HCT116 (cell line): Measurements from ENCODE around the gene FHOD3. TPM values are rescaled to one million over a fixed set of nuclear protein-coding genes. Genes with fewer than 3 reads are reported as not detected.
A peak's percentile ranks its signal among the peaks of the same experiment; 100 is the strongest.

Source experiments
- ATAC-seq: fragments of 200-7000 bp; cut with Tn5 transposase; 2 replicates; pipeline ENCODE4 v1.9.1; 2020; ENCODE audit warnings: mild to moderate bottlenecking, moderate library complexity
- BruUV-seq: library from RNA; stranded (reverse); fragments of 400-500 nt; replicated peaks from 2 replicates; lab custom pipeline; 2021; lab: Mats Ljungman, UMichigan
- CTCF ChIA-PET: fragments of 300-600 bp; sonication (Branson Sonifier 250); formaldehyde crosslinking; loops from one replicate; lab custom pipeline; 2021; ENCODE audit warnings: antibody characterized with exemption; lab: Charles Lee
- POLR2A ChIA-PET: fragments of 300-600, 350-600 bp; sonication (Branson Sonifier 250); formaldehyde crosslinking; loops from one replicate; lab custom pipeline; 2021; ENCODE audit warnings: antibody characterized with exemption; lab: Charles Lee
- RAD21 ChIA-PET, 2 experiments: fragments of 300-600 bp; sonication (Branson Sonifier 250); formaldehyde crosslinking; loops; one replicate each; lab custom pipeline; 2023; ENCODE audit warnings: low total read pairs in 2 of 2; ENCODE audit not compliant: uncharacterized antibody in 2 of 2, unreplicated experiment in 2 of 2, low non-redundant PET in 1 of 2; lab: Charles Lee
- DNase-seq: peaks from one replicate; pipeline ENCODE4 v3.0.0-alpha.2; 2010; ENCODE audit warnings: low read depth, low spot score
- H2AFZ ChIP-seq: fragments of 200-600 bp; shearing (Covaris generic), sonication (generic); 2 replicates; pipeline ENCODE4 v1.6.1; 2017; ENCODE audit warnings: low read depth, mixed run types, mixed read lengths, antibody characterized with exemption, low read length; ENCODE audit not compliant: poor library complexity, severe bottlenecking
- H3K27ac ChIP-seq: 2 replicates; pipeline ENCODE4 v1.5.1; 2012; ENCODE audit warnings: low read depth, low read length
- H3K27me3 ChIP-seq: fragments of 200-600 bp; sonication (generic); 2 replicates; pipeline ENCODE4 v1.6.1; 2016; ENCODE audit warnings: mixed run types, low read length, mixed read lengths; ENCODE audit not compliant: insufficient read depth
- H3K36me3 ChIP-seq, 2 experiments: fragments of 200-500 bp in 1 of 2; fragments of 200-600 bp in 1 of 2; sonication (Bioruptor generic) in 1 of 2; sonication (generic) in 1 of 2; 2 replicates each; pipeline versions ENCODE4 v1.5.1 to v1.6.1; 2014 to 2016; ENCODE audit warnings: low read length in 2 of 2, inconsistent platforms in 1 of 2, mixed read lengths in 1 of 2, mixed run types in 1 of 2; ENCODE audit not compliant: insufficient read depth in 2 of 2, control insufficient read depth in 1 of 2
- H3K4me1 ChIP-seq, 2 experiments: fragments of 200-600 bp in 1 of 2; sonication (generic) in 1 of 2; 2 replicates each; pipeline versions ENCODE4 v1.5.1 to v1.6.1; 2012 to 2017; ENCODE audit warnings: low read length in 2 of 2, inconsistent platforms in 1 of 2, mild to moderate bottlenecking in 1 of 2, mixed read lengths in 1 of 2, mixed run types in 1 of 2, moderate library complexity in 1 of 2; ENCODE audit not compliant: insufficient read depth in 2 of 2, control insufficient read depth in 1 of 2
- H3K4me2 ChIP-seq: fragments of 200-600 bp; sonication (generic); 2 replicates; pipeline ENCODE4 v1.6.1; 2017; ENCODE audit warnings: mixed run types, low read length, mixed read lengths
- H3K4me3 ChIP-seq, 2 experiments: fragments of 200-600 bp in 1 of 2; sonication (generic) in 1 of 2; replicated peaks in 1 of 2; 2 replicates each; pipeline ENCODE4 v1.5.1; 2011 to 2016; ENCODE audit warnings: low read length in 2 of 2, control low read depth in 1 of 2, low read depth in 1 of 2, mild to moderate bottlenecking in 1 of 2, mixed read lengths in 1 of 2, mixed run types in 1 of 2
- H3K79me2 ChIP-seq: fragments of 200-600 bp; sonication (generic); 2 replicates; pipeline ENCODE4 v1.6.1; 2017; ENCODE audit warnings: mild to moderate bottlenecking, mixed run types, low read length, moderate library complexity, mixed read lengths; ENCODE audit not compliant: insufficient read depth
- H3K9ac ChIP-seq: fragments of 200-600 bp; sonication (generic); 2 replicates; pipeline ENCODE4 v1.6.1; 2016; ENCODE audit warnings: low read length, mixed read lengths
- H3K9me2 ChIP-seq: fragments of 200-600 bp; sonication (generic), shearing (Covaris generic); 2 replicates; pipeline ENCODE4 v1.6.1; 2017; ENCODE audit warnings: mixed run types, mild to moderate bottlenecking, moderate library complexity; ENCODE audit not compliant: insufficient read depth
- H3K9me3 ChIP-seq, 2 experiments: fragments of 200-500 bp in 1 of 2; fragments of 200-600 bp in 1 of 2; sonication (Bioruptor generic) in 1 of 2; sonication (generic) in 1 of 2; 2 replicates each; pipeline ENCODE4 v1.6.1; 2014 to 2017; ENCODE audit warnings: low read length in 2 of 2, mixed read lengths in 2 of 2, inconsistent platforms in 1 of 2, low read depth in 1 of 2, mild to moderate bottlenecking in 1 of 2, mixed run types in 1 of 2, moderate library complexity in 1 of 2; ENCODE audit not compliant: control insufficient read depth in 1 of 2, insufficient read depth in 1 of 2
- H4K20me1 ChIP-seq: fragments of 200-600 bp; sonication (generic), shearing (Covaris generic); 2 replicates; pipeline ENCODE4 v1.6.1; 2017; ENCODE audit warnings: mixed run types, mild to moderate bottlenecking, moderate library complexity; ENCODE audit not compliant: insufficient read depth
- CTCF ChIP-seq, 3 experiments: fragments of 200-600 bp in 1 of 3; sonication (generic) in 1 of 3; IDR thresholded peaks in 2 of 3; conservative IDR thresholded peaks in 1 of 3; 2 replicates each; pipeline ENCODE4 v1.5.1; 2012 to 2017; ENCODE audit warnings: low read depth in 2 of 3, low read length in 2 of 3, antibody characterized with exemption in 1 of 3, borderline replicate concordance in 1 of 3, control low read depth in 1 of 3, mild to moderate bottlenecking in 1 of 3, mixed read lengths in 1 of 3, mixed run types in 1 of 3, moderate library complexity in 1 of 3; ENCODE audit not compliant: insufficient read depth in 1 of 3
- EGR1 ChIP-seq: IDR thresholded peaks from 2 replicates; pipeline ENCODE4 v1.6.1; 2012; ENCODE audit warnings: low read depth
- ELF1 ChIP-seq: IDR thresholded peaks from 2 replicates; pipeline ENCODE4 v1.6.1; 2012; ENCODE audit warnings: low read depth, borderline replicate concordance
- EZH2phosphoT487 ChIP-seq: fragments of 200-600 bp; IDR thresholded peaks from 2 replicates; pipeline ENCODE4 v1.6.1; 2018; ENCODE audit warnings: antibody characterized with exemption, borderline replicate concordance
- FOSL1 ChIP-seq: IDR thresholded peaks from 2 replicates; pipeline ENCODE4 v1.6.1; 2012; ENCODE audit warnings: low read depth
- RAD21 ChIP-seq: IDR thresholded peaks from 2 replicates; pipeline ENCODE4 v1.6.1; 2012; ENCODE audit warnings: low read depth, mild to moderate bottlenecking
- SP1 ChIP-seq: IDR thresholded peaks from 2 replicates; pipeline ENCODE4 v1.6.1; 2012; ENCODE audit warnings: low read depth
- YY1 ChIP-seq: IDR thresholded peaks from 2 replicates; pipeline ENCODE4 v1.6.1; 2011; ENCODE audit warnings: low read length, low read depth, moderate library complexity, mild to moderate bottlenecking; ENCODE audit not compliant: insufficient replicate concordance; ENCODE audit errors: extremely low read depth
- ZBTB33 ChIP-seq: IDR thresholded peaks from 2 replicates; pipeline ENCODE4 v1.6.1; 2011; ENCODE audit warnings: mild to moderate bottlenecking, low read length, moderate library complexity; ENCODE audit not compliant: insufficient replicate concordance; ENCODE audit errors: extremely low read depth
- ZNF274 ChIP-seq: fragments of 200-500 bp; sonication (Bioruptor generic); IDR thresholded peaks from 2 replicates; pipeline ENCODE4 v1.6.1; 2014; ENCODE audit warnings: mild to moderate bottlenecking, low read depth, low read length, inconsistent platforms
- intact Hi-C: fragments of 100-400 bp; cut with micrococcal nuclease; formaldehyde crosslinking; loops from 2 replicates; pipeline ENCODE4 v1.10.0; 2022
- total RNA-seq: library from RNA; stranded (reverse); gene quantifications from one replicate; pipeline ENCODE4 v1.2.1, GENCODE V29; 2021; ENCODE audit not compliant: unreplicated experiment
- TF ChIP-seq, protein P1 (sequence below): IDR thresholded peaks from 2 replicates; pipeline ENCODE4 v1.6.1; 2012; ENCODE audit warnings: low read depth

Gene FHOD3
- total RNA-seq, 1 experiment from 2014 or later, result 4.0 TPM

DNA sequence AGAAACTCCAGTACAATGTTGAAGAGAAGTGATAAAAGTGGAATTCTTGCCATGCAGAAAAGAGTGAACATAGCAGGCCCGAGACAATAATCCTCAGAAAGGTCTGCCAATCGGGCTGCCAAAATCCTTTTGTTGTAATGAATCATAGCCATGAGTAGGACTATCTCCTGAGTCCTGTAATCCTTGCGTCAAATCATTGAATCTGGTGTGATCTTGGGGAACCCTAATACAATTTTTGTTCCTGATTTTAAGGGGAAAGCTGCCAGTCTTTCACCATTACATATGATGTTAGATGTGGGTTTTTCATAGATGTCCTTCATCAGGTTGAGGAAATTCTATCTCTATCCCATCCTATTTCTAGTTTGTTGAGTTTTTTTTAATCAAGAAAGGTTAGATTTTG is 529.0 kb downstream of the FHOD3 start:
- no peaks in the 10 kb centered on the region for H3K27me3 ChIP-seq
- H3K4me2 ChIP-seq, result no peak overlapping the region
- ChIA-PET CTCF (no interaction called here), POLR2A (no interaction called here), RAD21 (no interaction called here)
- H3K4me1 ChIP-seq, result peaks cover 8 to 15% of the 10 kb centered on the region in 2 experiments; a peak in 2 of 4 replicates
- intact Hi-C loops, result no loop called here
- ATAC-seq (no peak), DNase-seq (no peak)
- no peak overlapping the region for H2AFZ ChIP-seq
- H3K9me2 ChIP-seq, result no peaks in the 10 kb centered on the region
- no peak overlapping the region for H3K4me3 ChIP-seq
- no peak for TF ChIP-seq YY1
- TF ChIP-seq ZNF274, result no peak
- no peak for TF ChIP-seq SP1
- TF ChIP-seq EGR1, result no peak
- H3K27ac ChIP-seq, result no peak overlapping the region
- peaks cover 0 to 2% of the 10 kb centered on the region in 2 experiments; a peak in 1 of 4 replicates for H3K36me3 ChIP-seq
- no TSS peak for BruUV-seq
- peaks cover 39% of the 10 kb centered on the region for H3K79me2 ChIP-seq
- no peaks in the 10 kb centered on the region for H3K9me3 ChIP-seq
- H3K9ac ChIP-seq, result no peak overlapping the region
- no peaks in the 10 kb centered on the region for H4K20me1 ChIP-seq

- H3K27ac ChIP-seq, result peak overlapping the region; percentile 86
- TF ChIP-seq, protein P1, sequence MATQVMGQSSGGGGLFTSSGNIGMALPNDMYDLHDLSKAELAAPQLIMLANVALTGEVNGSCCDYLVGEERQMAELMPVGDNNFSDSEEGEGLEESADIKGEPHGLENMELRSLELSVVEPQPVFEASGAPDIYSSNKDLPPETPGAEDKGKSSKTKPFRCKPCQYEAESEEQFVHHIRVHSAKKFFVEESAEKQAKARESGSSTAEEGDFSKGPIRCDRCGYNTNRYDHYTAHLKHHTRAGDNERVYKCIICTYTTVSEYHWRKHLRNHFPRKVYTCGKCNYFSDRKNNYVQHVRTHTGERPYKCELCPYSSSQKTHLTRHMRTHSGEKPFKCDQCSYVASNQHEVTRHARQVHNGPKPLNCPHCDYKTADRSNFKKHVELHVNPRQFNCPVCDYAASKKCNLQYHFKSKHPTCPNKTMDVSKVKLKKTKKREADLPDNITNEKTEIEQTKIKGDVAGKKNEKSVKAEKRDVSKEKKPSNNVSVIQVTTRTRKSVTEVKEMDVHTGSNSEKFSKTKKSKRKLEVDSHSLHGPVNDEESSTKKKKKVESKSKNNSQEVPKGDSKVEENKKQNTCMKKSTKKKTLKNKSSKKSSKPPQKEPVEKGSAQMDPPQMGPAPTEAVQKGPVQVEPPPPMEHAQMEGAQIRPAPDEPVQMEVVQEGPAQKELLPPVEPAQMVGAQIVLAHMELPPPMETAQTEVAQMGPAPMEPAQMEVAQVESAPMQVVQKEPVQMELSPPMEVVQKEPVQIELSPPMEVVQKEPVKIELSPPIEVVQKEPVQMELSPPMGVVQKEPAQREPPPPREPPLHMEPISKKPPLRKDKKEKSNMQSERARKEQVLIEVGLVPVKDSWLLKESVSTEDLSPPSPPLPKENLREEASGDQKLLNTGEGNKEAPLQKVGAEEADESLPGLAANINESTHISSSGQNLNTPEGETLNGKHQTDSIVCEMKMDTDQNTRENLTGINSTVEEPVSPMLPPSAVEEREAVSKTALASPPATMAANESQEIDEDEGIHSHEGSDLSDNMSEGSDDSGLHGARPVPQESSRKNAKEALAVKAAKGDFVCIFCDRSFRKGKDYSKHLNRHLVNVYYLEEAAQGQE, result no peak
- TF ChIP-seq ZBTB33 (no peak), FOSL1 (no peak), YY1 (no peak), CTCF (IDR thresholded peaks at IDR 0.05 in 2 of 3, conservative IDR thresholded peaks at IDR 0.05 in 1 of 3; ENCODE audit: borderline replicate concordance in 1 of 3, insufficient read depth in 1 of 3, low read depth in 2 of 3, low read length in 2 of 3) (no peak), ELF1 (no peak), RAD21 (no peak), EZH2phosphoT487 (no peak), EGR1 (no peak)
Measured at GRCh38 chr18:36828157-36828629, 530.7 kb downstream of the FHOD3 start.

More at GRCh38 chr18:36828157-36828629, 530.7 kb downstream of the FHOD3 start:
- H3K79me2 ChIP-seq, result peaks cover 39% of the 10 kb centered on the region
- no peaks in the 10 kb centered on the region for H3K27me3 ChIP-seq
- DNase-seq (peak; percentile 6), ATAC-seq (peak; percentile 17)
- CTCF ChIA-PET, result no interaction called here
- H3K4me1 ChIP-seq, result peaks cover 8 to 15% of the 10 kb centered on the region in 2 experiments; a peak in 2 of 4 replicates
- POLR2A ChIA-PET, result no interaction called here
- intact Hi-C loops, result no loop called here
- H2AFZ ChIP-seq, result peak overlapping the region; percentile 73
- H3K9ac ChIP-seq, result peak overlapping the region; percentile 77
- H3K9me3 ChIP-seq, result no peaks in the 10 kb centered on the region
- peak overlapping the region; percentile 91 for H3K4me2 ChIP-seq
- BruUV-seq, result TSS peak; percentile 57
- H3K36me3 ChIP-seq, result no peaks in the 10 kb centered on the region
- RAD21 ChIA-PET, result no interaction called here
- no peaks in the 10 kb centered on the region for H3K9me2 ChIP-seq
- H3K4me3 ChIP-seq, result peak overlapping the region; percentile 66 to 98
- H4K20me1 ChIP-seq, result no peaks in the 10 kb centered on the region
